Left ventricle myocardium inferior (tissue), 1 donor: ENCODE results near the gene SMARCE1. TPM values are rescaled to one million over a fixed set of nuclear protein-coding genes. Genes with fewer than 3 reads are reported as not detected.

Experiments used
- DNase-seq: peaks from one replicate; pipeline ENCODE4 v3.0.0-alpha.2; 2020
- H3K27ac ChIP-seq: fragments of 200-600 bp; replicated peaks from 2 replicates; pipeline ENCODE4 v1.8.0; 2021
- H3K27me3 ChIP-seq: fragments of 200-600 bp; 2 replicates; pipeline ENCODE4 v1.8.0; 2021; ENCODE audit warnings: low read depth
- H3K36me3 ChIP-seq: fragments of 200-600 bp; 2 replicates; pipeline ENCODE4 v1.8.0; 2021
- H3K4me1 ChIP-seq: fragments of 200-600 bp; 2 replicates; pipeline ENCODE4 v1.8.0; 2021
- H3K4me3 ChIP-seq: fragments of 200-600 bp; 2 replicates; pipeline ENCODE4 v1.8.0; 2021; ENCODE audit warnings: mild to moderate bottlenecking, moderate library complexity
- H3K9me3 ChIP-seq: fragments of 200-600 bp; replicated peaks from 2 replicates; pipeline ENCODE4 v1.8.0; 2021
- intact Hi-C: fragments of 100-400 bp; cut with micrococcal nuclease; formaldehyde crosslinking; loops from one replicate; pipeline ENCODE4 v1.11.0; 2022
- total RNA-seq: library from RNA; stranded (reverse); fragmentation: NEBNext Ultra II Directional; extraction: Animal tissue kit (Norgen Biotek cat#: 25700); gene quantifications from one replicate; pipeline ENCODE4 v1.2.1, GENCODE V29; 2021
- TF ChIP-seq, protein P1 (sequence below): fragments of 200-600 bp; IDR thresholded peaks from 2 replicates; pipeline ENCODE4 v1.8.0; 2021; ENCODE audit warnings: antibody characterized with exemption, mild to moderate bottlenecking, borderline replicate concordance
- donor health status: DM: no; HTN: yes; CAD: no; lungs with severe emphysema.

Gene SMARCE1
- total RNA-seq, 1 donor from 2014 or later: 58.6 TPM

GRCh38 chr17:40614431-40615067 is 33.1 kb downstream of the SMARCE1 start:
- Histone ChIP-seq H3K27ac (no peak overlapping the region), H3K27me3 (peaks cover 66% of the 10 kb centered on the region), H3K36me3 (no peaks in the 10 kb centered on the region), H3K9me3 (no peaks in the 10 kb centered on the region), H3K4me1 (peaks cover 6% of the 10 kb centered on the region), H3K4me3 (no peak overlapping the region)
- DNase-seq: no peak
- TF ChIP-seq, protein P1, sequence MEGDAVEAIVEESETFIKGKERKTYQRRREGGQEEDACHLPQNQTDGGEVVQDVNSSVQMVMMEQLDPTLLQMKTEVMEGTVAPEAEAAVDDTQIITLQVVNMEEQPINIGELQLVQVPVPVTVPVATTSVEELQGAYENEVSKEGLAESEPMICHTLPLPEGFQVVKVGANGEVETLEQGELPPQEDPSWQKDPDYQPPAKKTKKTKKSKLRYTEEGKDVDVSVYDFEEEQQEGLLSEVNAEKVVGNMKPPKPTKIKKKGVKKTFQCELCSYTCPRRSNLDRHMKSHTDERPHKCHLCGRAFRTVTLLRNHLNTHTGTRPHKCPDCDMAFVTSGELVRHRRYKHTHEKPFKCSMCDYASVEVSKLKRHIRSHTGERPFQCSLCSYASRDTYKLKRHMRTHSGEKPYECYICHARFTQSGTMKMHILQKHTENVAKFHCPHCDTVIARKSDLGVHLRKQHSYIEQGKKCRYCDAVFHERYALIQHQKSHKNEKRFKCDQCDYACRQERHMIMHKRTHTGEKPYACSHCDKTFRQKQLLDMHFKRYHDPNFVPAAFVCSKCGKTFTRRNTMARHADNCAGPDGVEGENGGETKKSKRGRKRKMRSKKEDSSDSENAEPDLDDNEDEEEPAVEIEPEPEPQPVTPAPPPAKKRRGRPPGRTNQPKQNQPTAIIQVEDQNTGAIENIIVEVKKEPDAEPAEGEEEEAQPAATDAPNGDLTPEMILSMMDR: no peak
- intact Hi-C loops: no loop called here

DNA sequence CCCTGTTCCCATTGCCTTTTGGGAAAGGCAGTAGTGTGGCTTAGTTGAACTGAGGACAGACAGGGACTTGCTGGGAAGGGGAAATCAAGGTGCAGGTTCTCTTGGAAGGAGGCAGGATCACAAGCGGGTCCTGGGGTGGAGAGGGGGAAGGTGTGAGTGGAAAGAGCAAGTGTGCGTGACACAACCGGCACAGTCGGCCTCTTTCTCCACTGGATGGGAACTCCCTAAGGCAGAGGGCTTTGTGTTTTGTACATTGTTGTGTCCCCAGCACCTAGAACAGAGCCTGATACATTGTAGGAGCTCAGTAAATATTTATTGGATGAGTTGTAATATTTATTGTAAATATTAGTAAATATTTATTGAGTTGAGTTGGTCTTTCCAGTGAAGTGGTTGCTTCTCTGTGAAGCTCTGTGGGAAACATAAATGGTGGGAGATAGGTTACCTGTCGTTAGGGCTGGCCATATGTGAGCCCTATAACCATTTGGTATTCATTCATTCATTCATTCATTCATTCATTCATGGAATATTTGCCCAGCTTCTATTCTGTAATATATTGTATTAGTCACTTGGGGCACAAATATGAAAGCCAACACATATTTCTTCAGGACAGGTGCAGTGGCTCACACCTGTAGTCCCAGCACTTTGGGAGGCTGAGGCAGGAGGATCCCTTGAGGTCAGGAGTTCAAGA is 34.0 kb downstream of the SMARCE1 start:
- Histone ChIP-seq H3K36me3 (no peaks in the 10 kb centered on the region), H3K4me3 (no peak overlapping the region), H3K27ac (no peak overlapping the region), H3K4me1 (peaks cover 5% of the 10 kb centered on the region), H3K9me3 (no peaks in the 10 kb centered on the region), H3K27me3 (peaks cover 57% of the 10 kb centered on the region)
- TF ChIP-seq, protein P1: no peak
- DNase-seq: no peak
- intact Hi-C loops: no loop called here

DNA sequence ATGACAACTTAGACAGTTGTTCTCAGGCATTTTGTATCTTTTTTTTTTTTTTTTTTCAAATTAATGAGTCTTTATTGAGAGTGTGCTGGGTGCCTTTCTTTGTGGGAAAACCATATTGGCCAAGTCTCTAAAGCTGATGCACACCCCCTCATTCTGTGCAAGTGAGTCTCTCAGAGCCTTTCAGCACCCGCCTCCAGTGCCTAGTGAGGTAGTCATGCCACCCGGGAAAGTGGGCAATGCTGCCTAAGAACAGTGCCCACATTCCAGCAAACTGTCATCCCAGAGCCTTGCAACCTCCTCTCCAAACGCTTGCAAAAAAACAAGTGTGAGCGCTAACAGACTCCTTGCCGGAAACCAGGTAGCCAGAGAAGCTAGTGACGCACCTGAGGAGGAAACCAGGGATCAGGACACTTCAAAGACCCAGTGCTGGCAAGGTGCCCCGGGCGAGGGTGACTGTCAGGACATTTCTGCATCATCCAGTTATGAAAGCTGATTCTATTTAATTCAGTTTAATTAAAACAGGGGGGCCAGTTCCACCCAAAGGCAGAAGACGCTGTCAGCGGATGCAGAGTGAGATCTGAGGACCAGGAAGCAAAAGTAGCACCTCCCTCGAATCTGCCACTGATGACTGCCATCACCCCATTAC is 34.9 kb downstream of the SMARCE1 start:
- Histone ChIP-seq H3K9me3 (no peaks in the 10 kb centered on the region), H3K4me1 (peaks cover 5% of the 10 kb centered on the region), H3K36me3 (no peaks in the 10 kb centered on the region), H3K27me3 (peaks cover 49% of the 10 kb centered on the region), H3K4me3 (no peak overlapping the region), H3K27ac (no peak overlapping the region)
- intact Hi-C loops: no loop called here
- TF ChIP-seq, protein P1: no peak
- no peak for DNase-seq

- intact Hi-C loops: no loop called here
- H3K36me3 ChIP-seq: no peaks in the 10 kb centered on the region
- H3K27ac ChIP-seq: no peak overlapping the region
- peaks cover 5% of the 10 kb centered on the region for H3K4me1 ChIP-seq
- no peak for DNase-seq
- no peak overlapping the region for H3K4me3 ChIP-seq
- H3K9me3 ChIP-seq: no peaks in the 10 kb centered on the region
- TF ChIP-seq, protein P1: no peak
- peaks cover 43% of the 10 kb centered on the region for H3K27me3 ChIP-seq
Measured at GRCh38 chr17:40611840-40612474, 35.7 kb downstream of the SMARCE1 start.

DNA sequence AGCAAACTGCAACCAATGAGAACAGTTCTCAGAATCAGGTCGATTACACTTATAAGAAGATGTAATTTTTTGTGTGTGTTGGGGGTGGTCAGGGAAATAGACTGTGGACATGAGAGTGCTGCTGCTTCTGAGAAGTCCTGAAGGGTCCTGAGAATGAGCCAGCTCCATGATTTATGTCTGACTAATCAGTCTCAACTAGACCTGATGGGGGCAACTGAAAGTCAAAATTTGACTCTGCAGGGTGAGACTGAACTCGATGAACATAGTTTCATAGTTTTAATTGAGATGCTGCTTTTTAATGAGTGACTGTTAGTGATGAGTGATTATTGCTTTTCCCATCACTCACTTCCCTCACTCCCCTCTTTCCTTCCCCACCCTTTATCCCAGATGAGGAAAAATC is 37.3 kb downstream of the SMARCE1 start:
- Histone ChIP-seq H3K36me3 (no peaks in the 10 kb centered on the region), H3K4me3 (no peak overlapping the region), H3K9me3 (no peaks in the 10 kb centered on the region), H3K27ac (no peak overlapping the region), H3K4me1 (peaks cover 1% of the 10 kb centered on the region), H3K27me3 (peaks cover 27% of the 10 kb centered on the region)
- intact Hi-C loops: no loop called here
- no peak for DNase-seq
- TF ChIP-seq, protein P1: no peak
